Measurements from ENCODE around the gene CHMP6.

CHMP6 gene

GRCh38 chr17:80944326-80944725 lies 47.3 kb upstream of the CHMP6 start:
- Histone ChIP-seq H3K4me3 (ENCODE audit: low read length, poor library complexity, severe bottlenecking) (no peak overlapping the region), H3K4me1 (ENCODE audit: insufficient read depth, low read length, poor library complexity, severe bottlenecking) (peaks cover 3% of the 10 kb centered on the region), H3K36me3 (ENCODE audit: insufficient read depth, low read length) (peaks cover 11% of the 10 kb centered on the region; the same call in 1 of the 2 replicates), H3K79me2 (ENCODE audit: insufficient read depth, low read length) (no peaks in the 10 kb centered on the region), H3K4me2 (ENCODE audit: low read depth, low read length, poor library complexity, severe bottlenecking) (no peak overlapping the region), H4K20me1 (ENCODE audit: insufficient read depth, low read length, poor library complexity, severe bottlenecking) (no peaks in the 10 kb centered on the region), H3F3A (ENCODE audit: low read depth) (no peaks in the 10 kb centered on the region), H2AFZ (ENCODE audit: low read length) (no peak overlapping the region), H3K9me3 (ENCODE audit: insufficient read depth, low read depth, low read length) (no peaks in the 10 kb centered on the region), H3K27me3 (ENCODE audit: insufficient read depth, low read length, poor library complexity, severe bottlenecking) (no peaks in the 10 kb centered on the region), H3K9ac (ENCODE audit: low read depth, low read length, poor library complexity, severe bottlenecking) (no peak overlapping the region), H3K9me2 (replicated peaks; ENCODE audit: low read depth, low read length) (no peaks in the 10 kb centered on the region)
- TF ChIP-seq, protein P1, sequence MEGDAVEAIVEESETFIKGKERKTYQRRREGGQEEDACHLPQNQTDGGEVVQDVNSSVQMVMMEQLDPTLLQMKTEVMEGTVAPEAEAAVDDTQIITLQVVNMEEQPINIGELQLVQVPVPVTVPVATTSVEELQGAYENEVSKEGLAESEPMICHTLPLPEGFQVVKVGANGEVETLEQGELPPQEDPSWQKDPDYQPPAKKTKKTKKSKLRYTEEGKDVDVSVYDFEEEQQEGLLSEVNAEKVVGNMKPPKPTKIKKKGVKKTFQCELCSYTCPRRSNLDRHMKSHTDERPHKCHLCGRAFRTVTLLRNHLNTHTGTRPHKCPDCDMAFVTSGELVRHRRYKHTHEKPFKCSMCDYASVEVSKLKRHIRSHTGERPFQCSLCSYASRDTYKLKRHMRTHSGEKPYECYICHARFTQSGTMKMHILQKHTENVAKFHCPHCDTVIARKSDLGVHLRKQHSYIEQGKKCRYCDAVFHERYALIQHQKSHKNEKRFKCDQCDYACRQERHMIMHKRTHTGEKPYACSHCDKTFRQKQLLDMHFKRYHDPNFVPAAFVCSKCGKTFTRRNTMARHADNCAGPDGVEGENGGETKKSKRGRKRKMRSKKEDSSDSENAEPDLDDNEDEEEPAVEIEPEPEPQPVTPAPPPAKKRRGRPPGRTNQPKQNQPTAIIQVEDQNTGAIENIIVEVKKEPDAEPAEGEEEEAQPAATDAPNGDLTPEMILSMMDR (conservative IDR thresholded peaks at IDR 0.05; ENCODE audit: low read length): no peak
- no peak for TF ChIP-seq EZH2phosphoT487 (IDR thresholded peaks at IDR 0.05; ENCODE audit: borderline replicate concordance)

- Histone ChIP-seq H3K4me2 (ENCODE audit: low read depth, low read length, poor library complexity, severe bottlenecking) (no peak overlapping the region), H2AFZ (ENCODE audit: low read length) (no peak overlapping the region), H3K4me3 (ENCODE audit: low read length, poor library complexity, severe bottlenecking) (no peak overlapping the region), H3F3A (ENCODE audit: low read depth) (no peaks in the 10 kb centered on the region), H3K4me1 (ENCODE audit: insufficient read depth, low read length, poor library complexity, severe bottlenecking) (no peaks in the 10 kb centered on the region), H3K79me2 (ENCODE audit: insufficient read depth, low read length) (no peaks in the 10 kb centered on the region), H3K27me3 (ENCODE audit: insufficient read depth, low read length, poor library complexity, severe bottlenecking) (no peaks in the 10 kb centered on the region), H3K9me2 (replicated peaks; ENCODE audit: low read depth, low read length) (no peaks in the 10 kb centered on the region), H4K20me1 (ENCODE audit: insufficient read depth, low read length, poor library complexity, severe bottlenecking) (no peaks in the 10 kb centered on the region), H3K9me3 (ENCODE audit: insufficient read depth, low read depth, low read length) (no peaks in the 10 kb centered on the region), H3K36me3 (ENCODE audit: insufficient read depth, low read length) (peaks cover 11% of the 10 kb centered on the region; the same call in 1 of the 2 replicates), H3K9ac (ENCODE audit: low read depth, low read length, poor library complexity, severe bottlenecking) (no peak overlapping the region)
- no peak for TF ChIP-seq EZH2phosphoT487 (IDR thresholded peaks at IDR 0.05; ENCODE audit: borderline replicate concordance)
- TF ChIP-seq, protein P1 (conservative IDR thresholded peaks at IDR 0.05; ENCODE audit: low read length): no peak
Measured at GRCh38 chr17:80945736-80946135, 45.9 kb upstream of the CHMP6 start.

DNA sequence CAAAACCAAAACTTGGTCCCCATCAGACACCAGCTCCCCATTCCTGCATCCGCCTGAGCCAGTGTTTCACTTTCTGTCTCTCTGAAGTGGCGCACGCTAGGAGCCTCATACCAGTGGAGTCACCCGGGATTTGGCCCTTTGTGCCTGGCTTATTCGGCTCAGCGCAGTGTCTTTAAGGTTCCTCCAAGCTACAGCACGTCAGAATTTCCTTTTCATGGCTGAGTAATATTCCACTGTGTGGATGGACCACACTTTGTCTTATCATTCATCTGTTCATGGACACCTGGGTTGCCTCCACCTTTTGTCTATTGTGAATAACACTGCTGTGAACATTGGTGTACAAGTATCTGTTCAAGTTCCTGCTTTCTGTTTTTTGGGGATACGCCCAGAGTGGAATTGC lies 45.2 kb upstream of the CHMP6 start:
- no peaks in the 10 kb centered on the region for H4K20me1 ChIP-seq (ENCODE audit: insufficient read depth, low read length, poor library complexity, severe bottlenecking)
- no peaks in the 10 kb centered on the region for H3F3A ChIP-seq (ENCODE audit: low read depth)
- H3K79me2 ChIP-seq (ENCODE audit: insufficient read depth, low read length): no peaks in the 10 kb centered on the region
- no peak overlapping the region for H3K9ac ChIP-seq (ENCODE audit: low read depth, low read length, poor library complexity, severe bottlenecking)
- H2AFZ ChIP-seq (ENCODE audit: low read length): no peak overlapping the region
- TF ChIP-seq, protein P1 (conservative IDR thresholded peaks at IDR 0.05; ENCODE audit: low read length): no peak
- H3K4me2 ChIP-seq (ENCODE audit: low read depth, low read length, poor library complexity, severe bottlenecking): no peak overlapping the region
- peaks cover 11% of the 10 kb centered on the region; the same call in 1 of the 2 replicates for H3K36me3 ChIP-seq (ENCODE audit: insufficient read depth, low read length)
- no peak overlapping the region for H3K4me3 ChIP-seq (ENCODE audit: low read length, poor library complexity, severe bottlenecking)
- no peaks in the 10 kb centered on the region for H3K9me3 ChIP-seq (ENCODE audit: insufficient read depth, low read depth, low read length)
- no peaks in the 10 kb centered on the region for H3K27me3 ChIP-seq (ENCODE audit: insufficient read depth, low read length, poor library complexity, severe bottlenecking)
- H3K4me1 ChIP-seq (ENCODE audit: insufficient read depth, low read length, poor library complexity, severe bottlenecking): no peaks in the 10 kb centered on the region
- no peaks in the 10 kb centered on the region for H3K9me2 ChIP-seq (replicated peaks; ENCODE audit: low read depth, low read length)
